Esophagus squamous epithelium (tissue), 5 donors: ENCODE results near the gene STK10. TPM values are rescaled to one million over a fixed set of nuclear protein-coding genes. Genes with fewer than 3 reads are reported as not detected.

Source experiments
- DNase-seq: peaks from one replicate; lab custom pipeline; 2025; lab: John Stamatoyannopoulos, UW
- H3K27ac ChIP-seq, 4 donors: fragments of 200-600 bp; sonication (generic); one replicate each; pipeline ENCODE4 v1.5.1; 2016 to 2019; ENCODE audit warnings: mild to moderate bottlenecking in 1 of 4
- H3K27me3 ChIP-seq, 4 donors: fragments of 200-600 bp; sonication (generic); 1 replicate in 3 of 4; 2 replicates in 1 of 4; pipeline versions ENCODE4 v1.5.1 to v1.6.0; 2017 to 2021; ENCODE audit warnings: antibody characterized with exemption in 1 of 4
- H3K36me3 ChIP-seq, 3 donors: fragments of 200-600 bp; sonication (generic); one replicate each; pipeline ENCODE4 v1.5.1; 2016 to 2019
- H3K4me1 ChIP-seq, 3 donors: fragments of 200-600 bp; sonication (generic); one replicate each; pipeline ENCODE4 v1.5.1; 2017 to 2019
- H3K4me3 ChIP-seq, 4 donors: fragments of 200-600 bp; sonication (generic); 1 replicate in 3 of 4; 2 replicates in 1 of 4; pipeline ENCODE4 v1.5.1; 2016 to 2019; ENCODE audit warnings: mild to moderate bottlenecking in 2 of 4, moderate library complexity in 1 of 4
- H3K9me3 ChIP-seq, 3 donors: fragments of 200-600 bp; sonication (generic); one replicate each; pipeline ENCODE4 v1.5.1; 2016 to 2019
- POLR2A ChIP-seq, 4 donors: fragments of 450-650 bp; IDR thresholded peaks; one replicate each; pipeline ENCODE4 v1.6.1; 2017; ENCODE audit warnings: antibody characterized with exemption in 4 of 4, mild to moderate bottlenecking in 4 of 4, moderate library complexity in 3 of 4
- WGBS, 2 donors: methylation state at CpG; one replicate each; pipeline ENCODE4 v1.1.5; 2018; 5-methylcytosine and 5-hydroxymethylcytosine counted together
- intact Hi-C: fragments of 100-400 bp; cut with DNase I; formaldehyde crosslinking; loops from one replicate; pipeline ENCODE4 v1.15.0; 2022
- total RNA-seq, 4 donors: library from RNA; depleted of rRNA; stranded (reverse); fragments of >200 nt; gene quantifications; one replicate each; pipeline ENCODE4 v1.1.0, GENCODE V29; 2016
- TF ChIP-seq, protein P1 (sequence below), 6 experiments: fragments of 450-650 bp in 4 of 6; fragments of 200-600 bp in 2 of 6; sonication (generic) in 2 of 6; IDR thresholded peaks; one replicate each; pipeline ENCODE4 v1.5.1; 2016 to 2019; ENCODE audit warnings: antibody characterized with exemption in 6 of 6, mild to moderate bottlenecking in 4 of 6, moderate library complexity in 4 of 6
- donor health status: DM: yes; HTN: yes; CAD: no.

Gene STK10
- total RNA-seq, 4 donors from 2014 or later = 5.4 to 15.6 (median 8.9) TPM

DNA sequence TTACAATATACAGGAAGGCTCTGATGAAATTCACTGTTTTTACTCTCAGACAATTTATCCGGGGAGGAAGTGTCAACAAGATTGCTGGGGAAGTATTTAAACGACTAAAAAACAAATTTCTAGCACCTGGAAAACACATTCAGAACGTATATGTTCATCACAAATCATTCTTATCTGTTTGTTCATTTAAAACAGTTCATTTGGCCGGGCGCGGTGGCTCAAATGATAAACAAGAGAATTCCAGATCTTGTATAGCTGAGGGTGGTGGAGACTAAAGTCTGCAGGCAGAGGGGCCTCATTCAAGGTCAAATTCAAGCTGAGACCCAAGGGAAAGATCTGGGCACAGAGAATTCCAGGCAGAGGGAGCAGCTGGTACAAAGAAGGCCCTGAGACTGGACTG lies 90.0 kb downstream of the STK10 start:
- H3K27ac ChIP-seq = no peak overlapping the region
- no peaks in the 10 kb centered on the region for H3K27me3 ChIP-seq
- peaks cover 10 to 19% (median 14%) of the 10 kb centered on the region in 3 donors for H3K4me1 ChIP-seq
- intact Hi-C loops = no loop called here
- H3K9me3 ChIP-seq = no peaks in the 10 kb centered on the region
- 73 to 91% methylated on average over 6 of the region's 6 CpGs for WGBS, 2 donors
- peaks cover 0 to 17% (median 4%) of the 10 kb centered on the region in 3 donors for H3K36me3 ChIP-seq
- DNase-seq = no peak
- no peak overlapping the region for H3K4me3 ChIP-seq
- TF ChIP-seq, protein P1, sequence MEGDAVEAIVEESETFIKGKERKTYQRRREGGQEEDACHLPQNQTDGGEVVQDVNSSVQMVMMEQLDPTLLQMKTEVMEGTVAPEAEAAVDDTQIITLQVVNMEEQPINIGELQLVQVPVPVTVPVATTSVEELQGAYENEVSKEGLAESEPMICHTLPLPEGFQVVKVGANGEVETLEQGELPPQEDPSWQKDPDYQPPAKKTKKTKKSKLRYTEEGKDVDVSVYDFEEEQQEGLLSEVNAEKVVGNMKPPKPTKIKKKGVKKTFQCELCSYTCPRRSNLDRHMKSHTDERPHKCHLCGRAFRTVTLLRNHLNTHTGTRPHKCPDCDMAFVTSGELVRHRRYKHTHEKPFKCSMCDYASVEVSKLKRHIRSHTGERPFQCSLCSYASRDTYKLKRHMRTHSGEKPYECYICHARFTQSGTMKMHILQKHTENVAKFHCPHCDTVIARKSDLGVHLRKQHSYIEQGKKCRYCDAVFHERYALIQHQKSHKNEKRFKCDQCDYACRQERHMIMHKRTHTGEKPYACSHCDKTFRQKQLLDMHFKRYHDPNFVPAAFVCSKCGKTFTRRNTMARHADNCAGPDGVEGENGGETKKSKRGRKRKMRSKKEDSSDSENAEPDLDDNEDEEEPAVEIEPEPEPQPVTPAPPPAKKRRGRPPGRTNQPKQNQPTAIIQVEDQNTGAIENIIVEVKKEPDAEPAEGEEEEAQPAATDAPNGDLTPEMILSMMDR (IDR thresholded peaks at IDR 0.05) = no peak

DNA sequence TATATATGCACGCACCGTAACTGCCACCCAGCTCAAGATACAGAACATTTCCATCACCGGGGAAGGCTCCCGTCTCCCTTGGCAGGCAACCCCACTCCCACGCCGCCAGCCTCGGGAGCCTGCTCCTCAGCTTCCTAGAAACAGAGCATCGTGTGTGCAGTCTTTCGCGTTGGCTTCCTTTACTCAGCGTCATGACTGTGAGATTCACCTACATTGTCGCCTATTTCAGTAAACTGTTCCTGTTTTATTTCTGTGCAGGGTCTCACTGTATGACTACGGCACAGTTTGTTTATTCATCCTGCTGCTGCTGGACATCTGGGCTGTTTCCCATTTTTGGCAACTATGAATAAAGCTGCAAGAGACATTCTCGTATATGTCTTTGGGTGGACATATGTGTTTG lies 90.7 kb downstream of the STK10 start:
- no peak for DNase-seq
- intact Hi-C loops = no loop called here
- 77 to 81% methylated on average over 14 of the region's 14 CpGs for WGBS, 2 donors

DNA sequence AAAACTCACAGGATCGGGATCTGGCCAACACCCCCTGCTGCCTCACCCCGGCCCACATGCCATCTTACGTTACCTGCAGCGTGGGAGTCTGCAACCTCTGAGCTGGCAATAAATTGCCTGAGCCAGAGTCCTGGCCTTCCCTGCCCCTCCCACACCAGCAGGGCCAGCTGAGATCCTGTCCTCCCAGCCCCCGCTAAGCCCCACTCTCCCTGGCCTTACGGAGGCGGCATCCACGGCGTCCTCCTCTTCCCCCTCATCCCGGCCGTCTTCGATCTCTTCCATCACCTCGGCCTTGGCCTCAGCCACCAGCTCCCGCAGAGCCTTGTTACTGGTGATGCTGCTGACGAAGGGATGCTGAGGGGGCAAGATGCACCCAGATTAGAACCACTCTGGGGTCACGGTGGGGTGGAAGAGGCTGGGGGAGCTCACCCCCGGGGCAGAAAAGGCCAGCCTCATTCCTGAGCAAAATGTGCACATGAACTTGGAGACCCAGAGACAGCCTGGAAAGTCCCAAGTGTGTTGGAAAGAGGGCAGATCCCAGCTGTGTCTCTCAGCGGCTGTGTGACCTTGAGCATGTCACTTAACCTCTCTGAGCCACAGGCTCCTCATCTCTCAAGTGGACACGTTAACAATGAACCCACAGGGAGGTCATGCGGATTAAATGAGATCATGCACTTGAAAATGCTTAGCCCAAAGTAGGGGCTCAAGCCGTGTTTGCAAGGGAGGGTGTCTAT lies 91.7 kb downstream of the STK10 start:
- intact Hi-C loops = no loop called here
- peaks cover 0 to 2% (median under 1%) of the 10 kb centered on the region in 3 donors for H3K4me1 ChIP-seq
- DNase-seq = no peak
- 91 to 92% methylated on average over 17 of the region's 21 CpGs for whole genome bisulfite sequencing, 2 donors
- no peak overlapping the region for H3K4me3 ChIP-seq
- no peaks in the 10 kb centered on the region for H3K27me3 ChIP-seq
- H3K36me3 ChIP-seq = peaks cover 0 to 31% (median 4%) of the 10 kb centered on the region in 3 donors
- no peak for TF ChIP-seq POLR2A (IDR thresholded peaks at IDR 0.05)
- TF ChIP-seq, protein P1 (IDR thresholded peaks at IDR 0.05) = no peak
- H3K27ac ChIP-seq = no peak overlapping the region
- no peaks in the 10 kb centered on the region for H3K9me3 ChIP-seq

More for the DNA sequence above, 90.7 kb downstream of the STK10 start:
- no peak overlapping the region for H3K4me3 ChIP-seq
- H3K4me1 ChIP-seq = peaks cover 3 to 12% (median 8%) of the 10 kb centered on the region in 3 donors
- no peaks in the 10 kb centered on the region for H3K9me3 ChIP-seq
- TF ChIP-seq POLR2A (IDR thresholded peaks at IDR 0.05) = no peak
- TF ChIP-seq, protein P1 (IDR thresholded peaks at IDR 0.05) = no peak
- no peaks in the 10 kb centered on the region for H3K27me3 ChIP-seq
- no peak overlapping the region for H3K27ac ChIP-seq
- H3K36me3 ChIP-seq = peaks cover 0 to 24% (median 4%) of the 10 kb centered on the region in 3 donors

DNA sequence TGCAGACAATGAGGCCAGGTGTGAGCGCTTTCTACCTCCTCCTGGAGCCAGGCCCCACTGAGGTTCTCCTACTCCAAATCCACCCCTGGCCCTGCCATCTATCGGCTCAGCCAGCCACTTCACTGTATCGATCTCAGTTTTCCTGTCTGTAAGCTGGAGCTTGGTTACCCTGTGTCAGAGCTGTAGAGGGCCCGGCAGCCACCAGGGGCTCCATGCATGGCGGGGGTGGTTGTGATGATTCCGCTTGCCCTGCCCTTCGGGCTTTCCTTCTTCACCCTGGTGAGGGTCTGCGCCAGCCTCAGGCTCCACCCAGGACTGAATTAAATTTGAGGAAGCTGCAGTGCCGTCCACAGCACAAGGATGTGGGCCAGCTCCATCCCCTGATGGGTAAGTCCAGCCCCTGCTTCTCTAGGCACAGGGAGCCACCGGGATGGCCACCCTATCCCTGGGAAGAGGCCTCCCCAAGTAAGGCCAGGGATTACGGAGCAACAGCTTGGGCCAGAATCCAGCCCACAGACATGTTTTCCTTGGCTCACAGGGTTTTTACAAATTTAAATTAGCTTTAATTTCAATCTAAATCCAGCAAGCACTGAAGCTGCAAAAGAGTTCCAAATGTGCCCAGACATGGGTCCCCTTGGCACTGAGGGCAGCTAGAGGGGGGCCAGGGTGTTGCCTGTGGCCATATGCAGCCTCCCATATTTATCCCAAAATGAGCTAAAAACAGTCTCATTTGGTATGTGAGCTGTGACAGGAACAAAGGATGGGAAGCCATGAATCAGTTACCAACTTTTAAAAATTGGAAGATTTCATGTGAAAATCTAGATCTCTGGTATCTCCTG lies 92.4 kb downstream of the STK10 start:
- 90 to 98% methylated on average over 4 to 6 of the region's 11 CpGs for WGBS, 2 donors
- intact Hi-C loops = no loop called here
- Histone ChIP-seq H3K9me3 (no peaks in the 10 kb centered on the region), H3K4me1 (no peaks in the 10 kb centered on the region), H3K36me3 (peaks cover 0 to 31% (median 4%) of the 10 kb centered on the region in 3 donors), H3K27me3 (no peaks in the 10 kb centered on the region), H3K27ac (no peak overlapping the region), H3K4me3 (no peak overlapping the region)
- DNase-seq = no peak
- TF ChIP-seq, protein P1 (IDR thresholded peaks at IDR 0.05) = no peak
- no peak for TF ChIP-seq POLR2A (IDR thresholded peaks at IDR 0.05)

DNA sequence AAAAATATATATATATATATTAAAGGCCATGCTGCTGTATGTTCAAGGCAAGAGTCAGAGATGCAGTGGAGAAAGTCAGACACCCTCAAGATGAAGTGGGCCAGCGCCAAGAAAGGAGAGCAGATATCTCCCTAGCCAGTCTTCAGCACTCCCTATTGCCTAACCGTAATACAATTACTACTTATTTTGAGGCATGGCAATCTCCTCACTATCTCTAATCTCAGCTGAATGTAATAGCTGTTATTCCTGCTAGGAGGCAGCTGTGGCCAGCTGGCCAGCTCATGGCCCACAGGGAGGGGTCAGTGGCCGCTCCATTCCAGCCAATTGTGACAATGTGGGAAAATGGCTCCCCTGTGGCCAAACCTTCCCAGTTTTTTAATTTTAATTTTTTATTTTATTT lies 94.1 kb downstream of the STK10 start:
- Histone ChIP-seq H3K27me3 (no peaks in the 10 kb centered on the region), H3K27ac (no peak overlapping the region), H3K4me1 (no peaks in the 10 kb centered on the region), H3K36me3 (peaks cover 0 to 39% (median 4%) of the 10 kb centered on the region in 3 donors), H3K4me3 (no peak overlapping the region), H3K9me3 (no peaks in the 10 kb centered on the region)
- TF ChIP-seq, protein P1 (IDR thresholded peaks at IDR 0.05) = no peak
- no peak for TF ChIP-seq POLR2A (IDR thresholded peaks at IDR 0.05)
- no peak for DNase-seq
- 89 to 97% methylated on average over 3 of the region's 3 CpGs for WGBS, 2 donors
- intact Hi-C loops = no loop called here
